Neural progenitor cell (in vitro differentiated cells): ENCODE measurements around the gene BATF2. TPM values are rescaled to one million over a fixed set of nuclear protein-coding genes. Genes with fewer than 3 reads are reported as not detected.

Source experiments
- DNase-seq: peaks from one replicate; pipeline ENCODE4 v3.0.0-alpha.2; 2016; ENCODE audit warnings: low spot score
- H2AFZ ChIP-seq: fragments of 200-600 bp; sonication (generic); replicated peaks from 2 replicates; pipeline ENCODE4 v1.6.1; 2016; ENCODE audit warnings: antibody characterized with exemption
- H3F3A ChIP-seq: fragments of 200-600 bp; sonication (generic); 2 replicates; pipeline ENCODE4 v1.6.1; 2016; ENCODE audit warnings: antibody characterized with exemption, low read depth
- H3K27ac ChIP-seq: fragments of 200-600 bp; sonication (generic); 2 replicates; pipeline ENCODE4 v1.5.1; 2016; ENCODE audit warnings: mild to moderate bottlenecking
- H3K27me3 ChIP-seq: fragments of 200-600 bp; sonication (generic); 2 replicates; pipeline ENCODE4 v1.6.1; 2016; ENCODE audit warnings: mild to moderate bottlenecking, moderate library complexity
- H3K36me3 ChIP-seq: fragments of 200-600 bp; sonication (generic); 2 replicates; pipeline ENCODE4 v1.5.1; 2016
- H3K4me1 ChIP-seq: fragments of 200-600 bp; sonication (generic); 2 replicates; pipeline ENCODE4 v1.6.1; 2016; ENCODE audit warnings: mixed run types
- H3K4me2 ChIP-seq: fragments of 200-600 bp; sonication (generic); 2 replicates; pipeline ENCODE4 v1.6.1; 2016
- H3K4me3 ChIP-seq: fragments of 200-600 bp; sonication (generic); 2 replicates; pipeline ENCODE4 v1.5.1; 2016
- H3K79me2 ChIP-seq: fragments of 200-600 bp; sonication (generic); 2 replicates; pipeline ENCODE4 v1.6.1; 2016; ENCODE audit warnings: low read depth
- H3K9ac ChIP-seq: fragments of 200-600 bp; sonication (generic); 2 replicates; pipeline ENCODE4 v1.6.1; 2016
- H3K9me3 ChIP-seq: fragments of 200-600 bp; sonication (generic); 2 replicates; pipeline ENCODE4 v1.5.1; 2016; ENCODE audit warnings: low read depth
- H4K20me1 ChIP-seq: fragments of 200-600 bp; sonication (generic); 2 replicates; pipeline ENCODE4 v1.6.1; 2016; ENCODE audit warnings: low read depth
- H3K27ac Mint-ChIP-seq: 3 replicates; pipeline ENCODE4 v1.8.0; 2021; ENCODE audit warnings: mixed read lengths
- H3K27me3 Mint-ChIP-seq: 2 replicates; pipeline ENCODE4 v1.8.0; 2022; ENCODE audit warnings: low read depth, mild to moderate bottlenecking, inconsistent platforms, moderate library complexity, mixed read lengths; ENCODE audit not compliant: insufficient read depth
- H3K36me3 Mint-ChIP-seq: 3 replicates; pipeline ENCODE4 v1.8.0; 2021; ENCODE audit warnings: mixed read lengths
- H3K4me1 Mint-ChIP-seq: 3 replicates; pipeline ENCODE4 v1.8.0; 2021; ENCODE audit warnings: mixed read lengths
- H3K4me3 Mint-ChIP-seq: 3 replicates; pipeline ENCODE4 v1.8.0; 2021; ENCODE audit warnings: mild to moderate bottlenecking, moderate library complexity, mixed read lengths
- H3K9me3 Mint-ChIP-seq: 3 replicates; pipeline ENCODE4 v1.8.0; 2020; ENCODE audit warnings: mixed read lengths
- EZH2 ChIP-seq: fragments of 200-600 bp; sonication (generic); IDR thresholded peaks from 2 replicates; pipeline ENCODE4 v1.6.1; 2017; ENCODE audit warnings: antibody characterized with exemption, mild to moderate bottlenecking, moderate library complexity
- EZH2phosphoT487 ChIP-seq: fragments of 200-600 bp; sonication (generic); IDR thresholded peaks from 2 replicates; pipeline ENCODE4 v1.6.1; 2017; ENCODE audit warnings: antibody characterized with exemption
- total RNA-seq: library from RNA; depleted of rRNA; stranded (reverse); fragments of >200 nt; gene quantifications from 2 replicates; pipeline ENCODE4 v1.2.3, GENCODE V29; 2015; ENCODE audit warnings: low replicate concordance
- TF ChIP-seq, protein P1 (sequence below): fragments of 200-600 bp; sonication (generic); IDR thresholded peaks from 2 replicates; pipeline ENCODE4 v1.5.1; 2017; ENCODE audit warnings: antibody characterized with exemption, mild to moderate bottlenecking

Gene BATF2, protein sequence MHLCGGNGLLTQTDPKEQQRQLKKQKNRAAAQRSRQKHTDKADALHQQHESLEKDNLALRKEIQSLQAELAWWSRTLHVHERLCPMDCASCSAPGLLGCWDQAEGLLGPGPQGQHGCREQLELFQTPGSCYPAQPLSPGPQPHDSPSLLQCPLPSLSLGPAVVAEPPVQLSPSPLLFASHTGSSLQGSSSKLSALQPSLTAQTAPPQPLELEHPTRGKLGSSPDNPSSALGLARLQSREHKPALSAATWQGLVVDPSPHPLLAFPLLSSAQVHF
- total RNA-seq, result 0.28 TPM in 1 of 2 replicates, not detected in the other

DNA sequence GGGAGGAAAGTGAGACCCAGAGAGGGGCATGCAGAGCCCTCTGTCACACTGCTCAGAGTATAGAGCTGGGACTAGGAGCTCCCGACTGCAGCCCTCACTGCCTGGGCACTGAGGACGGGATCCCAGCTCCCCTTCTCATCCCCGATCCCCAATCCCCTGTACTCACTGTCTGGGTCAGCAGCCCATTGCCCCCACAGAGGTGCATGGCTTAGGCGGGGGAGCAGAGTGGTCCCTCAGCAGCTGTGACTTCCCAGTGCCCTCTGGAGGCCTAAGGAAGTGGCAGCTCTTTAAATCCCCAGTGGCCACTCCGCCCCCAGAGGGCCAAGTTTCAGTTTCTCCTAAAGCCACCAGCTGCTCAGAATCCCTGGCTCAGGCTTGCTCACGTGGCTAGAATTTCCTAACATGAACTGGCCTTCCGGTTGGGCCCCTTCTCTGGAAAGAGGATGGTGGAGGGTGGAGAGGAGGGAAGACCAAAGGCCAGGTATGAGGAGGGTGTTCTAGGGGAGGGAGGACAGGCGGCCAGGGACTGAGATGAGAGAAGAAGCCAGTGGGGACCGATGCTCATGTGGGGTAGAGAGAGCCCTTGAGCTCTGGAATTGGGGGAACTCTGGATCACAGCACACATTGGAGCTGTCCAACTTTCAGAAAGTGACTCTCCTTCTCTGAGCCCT, at the start of gene BATF2:
Gene BATF2, minus strand, starts transcription at position 262 of the 671 bp plus-strand sequence. Its CDS starts 57 bp downstream, at position 205.
- Mint-ChIP-seq H3K9me3 (no peaks in the 10 kb centered on the region), H3K36me3 (no peaks in the 10 kb centered on the region), H3K27ac (peak within 1 kb of the TSS; percentile 85), H3K4me1 (peaks cover 12% of the 10 kb centered on the region), H3K27me3 (peaks cover 7% of the 10 kb centered on the region), H3K4me3 (peak within 1 kb of the TSS; percentile 63)
- peaks cover 6% of the 10 kb centered on the region for H3F3A ChIP-seq
- no peaks in the 10 kb centered on the region for H4K20me1 ChIP-seq
- H3K27ac ChIP-seq, result no peak within 1 kb of the TSS
- no peak within 1 kb of the TSS for H3K4me3 ChIP-seq
- TF ChIP-seq EZH2phosphoT487, result no peak
- TF ChIP-seq, protein P1, sequence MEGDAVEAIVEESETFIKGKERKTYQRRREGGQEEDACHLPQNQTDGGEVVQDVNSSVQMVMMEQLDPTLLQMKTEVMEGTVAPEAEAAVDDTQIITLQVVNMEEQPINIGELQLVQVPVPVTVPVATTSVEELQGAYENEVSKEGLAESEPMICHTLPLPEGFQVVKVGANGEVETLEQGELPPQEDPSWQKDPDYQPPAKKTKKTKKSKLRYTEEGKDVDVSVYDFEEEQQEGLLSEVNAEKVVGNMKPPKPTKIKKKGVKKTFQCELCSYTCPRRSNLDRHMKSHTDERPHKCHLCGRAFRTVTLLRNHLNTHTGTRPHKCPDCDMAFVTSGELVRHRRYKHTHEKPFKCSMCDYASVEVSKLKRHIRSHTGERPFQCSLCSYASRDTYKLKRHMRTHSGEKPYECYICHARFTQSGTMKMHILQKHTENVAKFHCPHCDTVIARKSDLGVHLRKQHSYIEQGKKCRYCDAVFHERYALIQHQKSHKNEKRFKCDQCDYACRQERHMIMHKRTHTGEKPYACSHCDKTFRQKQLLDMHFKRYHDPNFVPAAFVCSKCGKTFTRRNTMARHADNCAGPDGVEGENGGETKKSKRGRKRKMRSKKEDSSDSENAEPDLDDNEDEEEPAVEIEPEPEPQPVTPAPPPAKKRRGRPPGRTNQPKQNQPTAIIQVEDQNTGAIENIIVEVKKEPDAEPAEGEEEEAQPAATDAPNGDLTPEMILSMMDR, result peak; percentile 63
- H3K4me1 ChIP-seq, result no peaks in the 10 kb centered on the region
- no peaks in the 10 kb centered on the region for H3K79me2 ChIP-seq
- no peaks in the 10 kb centered on the region for H3K27me3 ChIP-seq
- H3K4me2 ChIP-seq, result peak within 1 kb of the TSS; percentile 10
- H2AFZ ChIP-seq, result peak within 1 kb of the TSS; percentile 92
- no peaks in the 10 kb centered on the region for H3K36me3 ChIP-seq
- DNase-seq, result peak; percentile 86
- no peaks in the 10 kb centered on the region for H3K9me3 ChIP-seq
- no peak within 1 kb of the TSS for H3K9ac ChIP-seq

DNA sequence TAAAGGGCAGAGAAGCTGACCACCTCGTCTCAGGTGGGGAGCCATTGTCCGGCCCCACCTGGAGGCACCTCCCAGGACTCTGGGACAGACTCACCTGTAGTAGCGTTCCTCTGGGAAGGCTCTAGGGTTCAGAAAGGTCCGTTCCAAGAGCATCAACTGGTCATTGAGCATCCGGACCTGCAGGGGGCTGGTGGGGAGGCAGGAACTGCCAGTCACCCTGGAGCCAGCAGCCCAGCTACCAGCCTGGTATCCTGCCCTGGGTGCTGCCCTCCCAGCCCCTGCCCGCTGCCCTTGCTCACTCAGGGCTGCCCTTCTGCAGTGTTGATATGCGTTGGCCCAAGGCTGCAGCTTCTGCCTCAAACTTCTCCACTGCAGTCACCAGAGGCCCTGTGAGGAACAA, 49.0 kb upstream of the BATF2 start:
- Mint-ChIP-seq H3K27ac (no peak overlapping the region), H3K36me3 (peaks cover 7% of the 10 kb centered on the region), H3K9me3 (no peaks in the 10 kb centered on the region), H3K4me3 (no peak overlapping the region), H3K4me1 (peaks cover 6% of the 10 kb centered on the region), H3K27me3 (peaks cover 12% of the 10 kb centered on the region)
- peaks cover 15% of the 10 kb centered on the region for H3K79me2 ChIP-seq
- H3K9ac ChIP-seq, result no peak overlapping the region
- no peaks in the 10 kb centered on the region for H3K27me3 ChIP-seq
- no peak overlapping the region for H3K4me3 ChIP-seq
- H3K9me3 ChIP-seq, result no peaks in the 10 kb centered on the region
- TF ChIP-seq, protein P1, result no peak
- TF ChIP-seq EZH2phosphoT487, result no peak
- no peak for TF ChIP-seq EZH2
- H3F3A ChIP-seq, result no peaks in the 10 kb centered on the region
- H4K20me1 ChIP-seq, result peaks cover 17% of the 10 kb centered on the region
- no peak overlapping the region for H3K4me2 ChIP-seq
- no peak overlapping the region for H2AFZ ChIP-seq
- no peaks in the 10 kb centered on the region for H3K36me3 ChIP-seq
- H3K27ac ChIP-seq, result no peak overlapping the region
- no peak for DNase-seq
- no peaks in the 10 kb centered on the region for H3K4me1 ChIP-seq

DNA sequence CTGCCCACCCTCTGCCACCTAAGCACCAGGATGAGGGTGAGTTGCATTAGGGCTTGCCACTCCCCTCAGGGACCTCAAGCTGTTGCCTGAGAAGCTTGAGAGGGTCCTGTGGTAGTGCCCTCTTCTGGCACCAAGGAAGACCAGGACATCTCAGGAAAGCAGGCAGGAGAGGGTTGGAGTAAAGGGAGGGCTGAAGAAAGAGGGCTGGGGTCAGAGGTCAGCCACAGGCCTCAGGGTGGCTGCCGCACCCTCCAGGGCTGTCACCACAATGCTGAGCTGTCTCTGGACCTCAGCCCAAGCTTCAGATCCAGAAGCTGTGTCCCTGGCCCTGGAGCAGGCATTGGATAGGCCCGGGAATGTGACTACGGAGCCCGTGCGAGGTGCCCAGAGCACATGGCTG, 48.3 kb upstream of the BATF2 start:
- H3K4me1 Mint-ChIP-seq, result peaks cover 9% of the 10 kb centered on the region
- H3K4me3 ChIP-seq, result no peak overlapping the region
- H3K27me3 Mint-ChIP-seq, result peaks cover 14% of the 10 kb centered on the region
- no peak for DNase-seq
- peaks cover 7% of the 10 kb centered on the region for H3K36me3 Mint-ChIP-seq
- H3K27me3 ChIP-seq, result no peaks in the 10 kb centered on the region
- peaks cover 17% of the 10 kb centered on the region for H4K20me1 ChIP-seq
- no peaks in the 10 kb centered on the region for H3K36me3 ChIP-seq
- H3K27ac ChIP-seq, result no peak overlapping the region
- H3K79me2 ChIP-seq, result peaks cover 15% of the 10 kb centered on the region
- no peak overlapping the region for H3K27ac Mint-ChIP-seq
- H3K4me3 Mint-ChIP-seq, result no peak overlapping the region
- H3K4me1 ChIP-seq, result no peaks in the 10 kb centered on the region
- peaks cover 6% of the 10 kb centered on the region for H3F3A ChIP-seq
- no peak overlapping the region for H3K9ac ChIP-seq
- H3K9me3 Mint-ChIP-seq, result no peaks in the 10 kb centered on the region
- no peak overlapping the region for H3K4me2 ChIP-seq
- H3K9me3 ChIP-seq, result no peaks in the 10 kb centered on the region
- TF ChIP-seq EZH2phosphoT487 (no peak), EZH2 (no peak)
- TF ChIP-seq, protein P1, result no peak
- H2AFZ ChIP-seq, result no peak overlapping the region
